ENCODE results near the gene ZNF688. TPM values are rescaled to one million over a fixed set of nuclear protein-coding genes. Genes with fewer than 3 reads are reported as not detected.

Gene ZNF688
- total RNA-seq, 1 experiment from 2014 or later: 5.5 TPM

GRCh38 chr16:30526137-30526822 is 45.2 kb downstream of the ZNF688 start, which contains the start of gene ZNF768:
Gene ZNF768, minus strand, starts transcription at chr16:30526566. Its CDS starts 153 bp downstream, at chr16:30526413.
- POLR2A ChIA-PET (ENCODE audit: unreplicated experiment): interaction anchor here (0.6 kb wide), 1 partner anchor 26 kb away, joined by 3 read pairs; no protein-coding TSS in a partner anchor
- ATAC-seq (peak; percentile 33), DNase-seq (peak; percentile 8)
- TF ChIP-seq CTCF (conservative IDR thresholded peaks at IDR 0.05; ENCODE audit: low read depth, low read length) (no peak), EZH2 (IDR thresholded peaks at IDR 0.05; ENCODE audit: low read length, unreplicated experiment) (no peak), EZH2phosphoT487 (IDR thresholded peaks at IDR 0.05; ENCODE audit: borderline replicate concordance, low read length) (no peak)
- Histone ChIP-seq H3F3A (ENCODE audit: low read length, unreplicated experiment) (no peaks in the 10 kb centered on the region), H3K9me2 (replicated peaks; ENCODE audit: low read length) (no peaks in the 10 kb centered on the region), H3K9ac (ENCODE audit: low read length) (peak within 1 kb of the TSS; percentile 95), H2AFZ (ENCODE audit: low read length) (peak within 1 kb of the TSS; percentile 87), H3K4me3 (ENCODE audit: low read length) (peak within 1 kb of the TSS; percentile 89), H3K27me3 (ENCODE audit: low read length) (no peaks in the 10 kb centered on the region), H3K9me3 (ENCODE audit: low read length) (no peaks in the 10 kb centered on the region), H3K79me2 (ENCODE audit: low read length) (peaks cover 8% of the 10 kb centered on the region), H3K27ac (ENCODE audit: low read length) (peak within 1 kb of the TSS; percentile 88), H3K36me3 (ENCODE audit: low read depth, low read length) (no peaks in the 10 kb centered on the region), H4K20me1 (ENCODE audit: low read length) (no peaks in the 10 kb centered on the region), H3K4me2 (ENCODE audit: low read length) (peak within 1 kb of the TSS; percentile 95), H3K4me1 (ENCODE audit: insufficient read depth, low read length) (peaks cover 7% of the 10 kb centered on the region)
- intact Hi-C loops (cut with micrococcal nuclease): loop anchor here (10.0 kb wide), 2 partner anchors 81 to 109 kb away; partner anchors contain the start of gene SEPHS2
- CTCF ChIA-PET: no interaction called here
- no TSS peak for BruUV-seq (replicated peaks)

GRCh38 chr16:30525844-30526136 is 45.7 kb downstream of the ZNF688 start:
- POLR2A ChIA-PET (ENCODE audit: unreplicated experiment): no interaction called here
- peak overlapping the region; percentile 95 for H3K9ac ChIP-seq (ENCODE audit: low read length)
- H3K4me2 ChIP-seq (ENCODE audit: low read length): peak overlapping the region; percentile 94
- peak overlapping the region; percentile 89 for H3K4me3 ChIP-seq (ENCODE audit: low read length)
- peaks cover 7% of the 10 kb centered on the region for H3K4me1 ChIP-seq (ENCODE audit: insufficient read depth, low read length)
- H3K9me2 ChIP-seq (replicated peaks; ENCODE audit: low read length): no peaks in the 10 kb centered on the region
- H3K36me3 ChIP-seq (ENCODE audit: low read depth, low read length): no peaks in the 10 kb centered on the region
- no peaks in the 10 kb centered on the region for H3F3A ChIP-seq (ENCODE audit: low read length, unreplicated experiment)
- TF ChIP-seq EZH2phosphoT487 (IDR thresholded peaks at IDR 0.05; ENCODE audit: borderline replicate concordance, low read length) (no peak), CTCF (conservative IDR thresholded peaks at IDR 0.05; ENCODE audit: low read depth, low read length) (no peak), EZH2 (IDR thresholded peaks at IDR 0.05; ENCODE audit: low read length, unreplicated experiment) (no peak)
- intact Hi-C loops (cut with micrococcal nuclease): loop anchor here (10.0 kb wide), 2 partner anchors 81 to 109 kb away; partner anchors contain the start of gene SEPHS2
- DNase-seq (no peak), ATAC-seq (no peak)
- H3K27ac ChIP-seq (ENCODE audit: low read length): no peak overlapping the region
- H3K79me2 ChIP-seq (ENCODE audit: low read length): peaks cover 8% of the 10 kb centered on the region
- no peaks in the 10 kb centered on the region for H3K27me3 ChIP-seq (ENCODE audit: low read length)
- no peaks in the 10 kb centered on the region for H3K9me3 ChIP-seq (ENCODE audit: low read length)
- CTCF ChIA-PET: no interaction called here
- TSS peak; percentile 53 for BruUV-seq (replicated peaks)
- peak overlapping the region; percentile 71; the same call in 1 of the 2 replicates for H2AFZ ChIP-seq (ENCODE audit: low read length)
- H4K20me1 ChIP-seq (ENCODE audit: low read length): no peaks in the 10 kb centered on the region
